Stimulated activated naive CD8-positive, alpha-beta T cell treated with anti-CD3 and anti-CD28 coated beads, Interleukin-15, amount 100 ng/mL, for 72 hours (primary cell): ENCODE results near the gene ARR3.
"Not testable (repeated sequence)": the region's sequence is repeated elsewhere in the genome, so short reads cannot be mapped to it uniquely, and the experiment has no call there.

Experiments used
- ATAC-seq: fragments of 150-1000 bp; cut with Tn5 transposase; 2 replicates; pipeline ENCODE4 v1.10.0; 2021; ENCODE audit warnings: mild to moderate bottlenecking, moderate library complexity
- DNase-seq, 2 donors: peaks; one replicate each; pipeline ENCODE4 v3.0.0; 2021 to 2022
- H3K27ac Mint-ChIP-seq, 2 donors: one replicate each; pipeline ENCODE4 v1.8.0; 2022; ENCODE audit warnings: mild to moderate bottlenecking in 2 of 2, mixed read lengths in 2 of 2, moderate library complexity in 2 of 2
- H3K27me3 Mint-ChIP-seq: one replicate; pipeline ENCODE4 v1.8.0; 2022; ENCODE audit warnings: mixed read lengths
- H3K4me1 Mint-ChIP-seq: one replicate; pipeline ENCODE4 v1.8.0; 2022; ENCODE audit warnings: mild to moderate bottlenecking, mixed read lengths
- H3K4me3 Mint-ChIP-seq, 2 donors: one replicate each; pipeline ENCODE4 v1.8.0; 2022; ENCODE audit warnings: mild to moderate bottlenecking in 2 of 2, mixed read lengths in 2 of 2, moderate library complexity in 1 of 2
- H3K9me3 Mint-ChIP-seq, 2 donors: one replicate each; pipeline ENCODE4 v1.8.0; 2022; ENCODE audit warnings: mixed read lengths in 2 of 2

Gene ARR3

GRCh38 chrX:70323628-70324027 is 55.5 kb downstream of the ARR3 start:
- H3K9me3 Mint-ChIP-seq, H3K4me1 Mint-ChIP-seq, H3K27ac Mint-ChIP-seq, ATAC-seq, H3K4me3 Mint-ChIP-seq, H3K27me3 Mint-ChIP-seq, DNase-seq: not testable (repeated sequence)

GRCh38 chrX:70324326-70324725 is 56.2 kb downstream of the ARR3 start:
- no peaks in the 10 kb centered on the region for H3K27me3 Mint-ChIP-seq
- no peak overlapping the region for H3K4me3 Mint-ChIP-seq
- ATAC-seq = no peak
- H3K4me1 Mint-ChIP-seq = no peaks in the 10 kb centered on the region
- no peak for DNase-seq
- no peak overlapping the region for H3K27ac Mint-ChIP-seq
- H3K9me3 Mint-ChIP-seq = no peaks in the 10 kb centered on the region

DNA sequence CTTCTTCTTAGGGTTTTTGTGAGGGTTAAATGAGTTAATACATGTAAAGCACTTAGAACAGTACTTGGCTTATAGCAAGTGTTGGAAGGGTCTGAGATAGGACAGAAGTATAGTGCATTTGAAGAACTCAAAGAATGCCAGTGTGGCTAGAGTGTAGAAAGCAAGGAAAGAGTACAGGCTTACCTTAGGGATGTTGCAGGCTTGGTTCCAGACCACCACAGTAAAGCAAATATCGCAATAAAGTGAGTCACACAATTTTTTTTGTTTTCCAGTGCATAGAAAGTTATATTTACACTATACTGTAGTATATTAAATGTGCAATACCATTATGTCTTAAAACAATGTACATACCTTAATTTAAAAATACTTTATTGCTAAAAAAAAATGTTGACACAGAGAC is 63.0 kb downstream of the ARR3 start:
- no peak overlapping the region for H3K4me3 Mint-ChIP-seq
- no peak for DNase-seq
- no peaks in the 10 kb centered on the region for H3K27me3 Mint-ChIP-seq
- no peak overlapping the region for H3K27ac Mint-ChIP-seq
- ATAC-seq = no peak
- H3K9me3 Mint-ChIP-seq = no peaks in the 10 kb centered on the region
- H3K4me1 Mint-ChIP-seq = peaks cover 7% of the 10 kb centered on the region
